Lung (tissue), 12 donors: ENCODE results near the gene GPBAR1. TPM values are rescaled to one million over a fixed set of nuclear protein-coding genes. Genes with fewer than 3 reads are reported as not detected.

Experiments used
- ATAC-seq: fragments of 200-7000 bp; cut with Tn5 transposase; one replicate; pipeline ENCODE4 v1.9.1; 2020; ENCODE audit warnings: moderate number of reproducible peaks; ENCODE audit not compliant: insufficient read depth, low FRiP score
- DNase-seq, 3 donors: peaks; one replicate each; pipeline ENCODE4 v3.0.0-alpha.2; 2013 to 2017
- H3K27ac ChIP-seq, 2 donors: one replicate each; pipeline ENCODE4 v1.5.1; 2013; ENCODE audit warnings: mild to moderate bottlenecking in 2 of 2, moderate library complexity in 2 of 2, control low read depth in 1 of 2, inconsistent platforms in 1 of 2, low read depth in 1 of 2, low read length in 1 of 2
- H3K27me3 ChIP-seq, 3 donors: one replicate each; pipeline ENCODE4 v1.5.1; 2013; ENCODE audit warnings: low read length in 2 of 3; ENCODE audit not compliant: control insufficient read depth in 3 of 3, insufficient read depth in 3 of 3
- H3K36me3 ChIP-seq, 4 donors: one replicate each; pipeline ENCODE4 v1.5.1; 2013; ENCODE audit warnings: low read length in 4 of 4, mild to moderate bottlenecking in 1 of 4, moderate library complexity in 1 of 4; ENCODE audit not compliant: control insufficient read depth in 4 of 4, insufficient read depth in 4 of 4
- H3K4me1 ChIP-seq, 5 donors: one replicate each; pipeline ENCODE4 v1.5.1; 2013; ENCODE audit warnings: low read length in 5 of 5, mild to moderate bottlenecking in 2 of 5, moderate library complexity in 1 of 5; ENCODE audit not compliant: control insufficient read depth in 5 of 5, insufficient read depth in 5 of 5
- H3K4me3 ChIP-seq: one replicate; pipeline ENCODE4 v1.5.1; 2013; ENCODE audit warnings: mild to moderate bottlenecking, control low read depth, moderate library complexity
- H3K9ac ChIP-seq, 2 donors: one replicate each; pipeline ENCODE4 v1.5.1; 2013; ENCODE audit warnings: low read length in 2 of 2, control low read depth in 1 of 2; ENCODE audit not compliant: insufficient read depth in 1 of 2
- H3K9me3 ChIP-seq, 4 donors: one replicate each; pipeline ENCODE4 v1.5.1; 2013; ENCODE audit warnings: low read length in 3 of 4, mild to moderate bottlenecking in 1 of 4, moderate library complexity in 1 of 4; ENCODE audit not compliant: control insufficient read depth in 4 of 4, insufficient read depth in 3 of 4
- CTCF ChIP-seq: IDR thresholded peaks from 2 replicates; pipeline ENCODE4 v1.5.1; 2012; ENCODE audit warnings: mild to moderate bottlenecking; ENCODE audit errors: control extremely low read depth, extremely low read depth
- WGBS, 2 donors: extraction: QIAGEN DNeasy Blood & Tissue Kit; methylation state at CpG; one replicate each; pipeline ENCODE4 v1.1.7; 2013; 5-methylcytosine and 5-hydroxymethylcytosine counted together
- polyA plus RNA-seq, 2 donors: library from polyadenylated mRNA; stranded (reverse); fragments of 200-250 nt; gene quantifications; one replicate each; pipeline ENCODE4 v1.2.1, GENCODE V29; 2013
- total RNA-seq, 2 donors: library from RNA; depleted of rRNA in 1 of 2; stranded (reverse); fragments of >200 nt in 1 of 2; gene quantifications; one replicate each; pipeline ENCODE4 v1.2.1, GENCODE V29; 2014 to 2021
- donor health status: control.
- donor health status: control.
- donor health status: Bipolar disorder and iron deficiency.
- donor health status: healthy.
- donor health status: DM: yes; HTN: yes; CAD: no.

GPBAR1 gene
- total and polyA plus RNA-seq, 4 donors: 0.60 to 3.3 (median 2.1) TPM

GRCh38 chr2:218274586-218274985 lies 13.8 kb downstream of the GPBAR1 start:
- H3K27ac ChIP-seq: no peak overlapping the region
- H3K4me1 ChIP-seq: peaks cover 4 to 21% (median 11%) of the 10 kb centered on the region in 5 donors
- WGBS, 2 donors: 74 to 75% methylated on average over 4 of the region's 4 CpGs
- H3K27me3 ChIP-seq: no peaks in the 10 kb centered on the region
- peaks cover 25 to 54% (median 40%) of the 10 kb centered on the region in 4 donors for H3K36me3 ChIP-seq
- H3K4me3 ChIP-seq: no peak overlapping the region
- no peak for TF ChIP-seq CTCF
- ATAC-seq: no peak
- no peaks in the 10 kb centered on the region for H3K9me3 ChIP-seq
- no peak overlapping the region for H3K9ac ChIP-seq
- DNase-seq: no peak

GRCh38 chr2:218275371-218276072 lies 14.7 kb downstream of the GPBAR1 start:
- TF ChIP-seq CTCF: no peak
- H3K36me3 ChIP-seq: peaks cover 25 to 63% (median 44%) of the 10 kb centered on the region in 4 donors

GRCh38 chr2:218276986-218277755 lies 16.4 kb downstream of the GPBAR1 start:
- DNase-seq (no peak), ATAC-seq (no peak)
- no peaks in the 10 kb centered on the region for H3K27me3 ChIP-seq
- peaks cover 25 to 71% (median 46%) of the 10 kb centered on the region in 4 donors for H3K36me3 ChIP-seq
- 85 to 90% methylated on average over 12 of the region's 12 CpGs for WGBS, 2 donors
- no peaks in the 10 kb centered on the region for H3K9me3 ChIP-seq
- H3K27ac ChIP-seq: no peak overlapping the region
- H3K4me1 ChIP-seq: peaks cover 3 to 11% (median 5%) of the 10 kb centered on the region in 5 donors
- H3K9ac ChIP-seq: no peak overlapping the region
- TF ChIP-seq CTCF: no peak
- H3K4me3 ChIP-seq: no peak overlapping the region

More at GRCh38 chr2:218275371-218276072, 14.7 kb downstream of the GPBAR1 start:
- Histone ChIP-seq H3K27ac (no peak overlapping the region), H3K9ac (no peak overlapping the region), H3K4me1 (peaks cover 4 to 21% (median 11%) of the 10 kb centered on the region in 5 donors), H3K9me3 (no peaks in the 10 kb centered on the region), H3K27me3 (no peaks in the 10 kb centered on the region), H3K4me3 (no peak overlapping the region)
- DNase-seq (no peak), ATAC-seq (no peak)
- WGBS, 2 donors: 56 to 85% methylated on average over 9 of the region's 9 CpGs
